Measurements from ENCODE around the gene TNFSF8. TPM values are rescaled to one million over a fixed set of nuclear protein-coding genes. Genes with fewer than 3 reads are reported as not detected.

TNFSF8 gene
- total and polyA plus RNA-seq, 2 donors (not counting 3 experiments of a cell fraction or from before 2014, with no cell fraction given): not detected

DNA sequence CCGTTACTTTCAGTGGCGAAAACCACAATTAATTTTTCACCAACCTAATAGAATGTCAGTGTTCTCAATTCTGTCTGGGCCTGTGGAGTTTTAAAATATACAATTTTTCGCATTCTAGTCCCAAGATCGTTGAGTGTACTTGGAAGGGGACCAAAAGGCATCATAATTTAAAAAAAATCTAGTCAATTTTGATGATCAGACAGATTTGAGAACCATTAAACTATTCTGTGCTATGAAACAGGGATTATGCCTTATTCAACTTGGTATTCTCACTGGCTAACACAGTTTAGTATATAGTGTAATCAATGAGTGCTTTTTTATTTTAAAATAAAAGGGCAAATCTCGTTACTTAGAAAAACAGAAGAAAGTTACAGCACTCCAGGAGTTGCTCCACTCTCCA is 63.1 kb downstream of the TNFSF8 start:
- no peak for FAIRE-seq
- CTCF ChIA-PET: interaction anchor here (1.3 kb wide), 1 partner anchor 12 kb away, joined by 3 read pairs; no protein-coding TSS in a partner anchor
- intact Hi-C loops (cut with micrococcal nuclease): no loop called here

More for the DNA sequence above, 63.1 kb downstream of the TNFSF8 start:
- Histone ChIP-seq H4K20me1 (replicated peaks; ENCODE audit: control insufficient read depth, extremely low read depth, insufficient read depth, low read length) (no peaks in the 10 kb centered on the region), H3K79me2 (ENCODE audit: control insufficient read depth, insufficient read depth, low read length) (no peaks in the 10 kb centered on the region), H3K9me3 (replicated peaks; ENCODE audit: control insufficient read depth, insufficient read depth, low read length) (no peaks in the 10 kb centered on the region), H3K9ac (replicated peaks; ENCODE audit: extremely low read depth, insufficient read depth, low read length) (no peak overlapping the region), H3K36me3 (ENCODE audit: control insufficient read depth in 2 of 2, extremely low read depth in 1 of 2, insufficient read depth in 2 of 2, low read length in 2 of 2) (no peaks in the 10 kb centered on the region), H2AFZ (ENCODE audit: low read depth, low read length) (no peak overlapping the region), H3K4me2 (ENCODE audit: insufficient read depth, low read length) (no peak overlapping the region), H3K4me1 (ENCODE audit: control insufficient read depth, extremely low read depth, insufficient read depth, low read length) (no peaks in the 10 kb centered on the region), H3K27ac (ENCODE audit: insufficient read depth, low read depth, low read length) (no peak overlapping the region), H3K4me3 (replicated peaks in 1 of 3; ENCODE audit: insufficient read depth in 1 of 3, low read depth in 1 of 3, low read length in 3 of 3) (no peak overlapping the region), H3K9me1 (replicated peaks; ENCODE audit: control insufficient read depth, extremely low read depth, insufficient read depth, low read length) (no peaks in the 10 kb centered on the region), H3K27me3 (ENCODE audit: control insufficient read depth in 2 of 2, insufficient read depth in 2 of 2, low read length in 2 of 2) (no peaks in the 10 kb centered on the region)
- BruUV-seq (replicated peaks): no TSS peak
- dilution Hi-C loops (cut with MboI; ENCODE audit: extremely low pct_ligation_motif_present, low sequenced_read_pairs): no loop called here
- POLR2A ChIA-PET: no interaction called here
- DNase-seq (ENCODE audit: low read depth, low spot score): no peak
- no peak for TF ChIP-seq CTCF (IDR thresholded peaks at IDR 0.05; ENCODE audit: extremely low read depth in 1 of 2, insufficient read depth in 1 of 2, low read depth in 1 of 2, low read length in 2 of 2)
- no peak for TF ChIP-seq POLR2A (IDR thresholded peaks at IDR 0.05; ENCODE audit: low read depth, low read length)
- TF ChIP-seq MAX (IDR thresholded peaks at IDR 0.05; ENCODE audit: insufficient read depth, insufficient read length): no peak
- no peak for TF ChIP-seq FOS (IDR thresholded peaks at IDR 0.05; ENCODE audit: borderline replicate concordance, insufficient read depth, low read length)
